K562 treated with DMSO at 1 percent for 4 hours (cell line): ENCODE results near the gene CC2D1A. TPM values are rescaled to one million over a fixed set of nuclear protein-coding genes. Genes with fewer than 3 reads are reported as not detected.

Experiments used
- total RNA-seq: library from RNA; unstranded; fragments of 300-600 nt; gene quantifications from 2 replicates; pipeline ENCODE4 v1.2.3, GENCODE V29; 2022; ENCODE audit not compliant: insufficient read depth

The CC2D1A gene
- total RNA-seq, result 26.0 and 35.1 TPM in 2 replicates

GRCh38 chr19:13905634-13906520, at the start of gene CC2D1A, which contains the start of gene BRME1:
CC2D1A (plus strand) TSS chr19:13906201; CDS start chr19:13906442, 241 bp downstream.
BRME1 (minus strand) TSS chr19:13906117; CDS start chr19:13904892, 1,225 bp downstream.

DNA sequence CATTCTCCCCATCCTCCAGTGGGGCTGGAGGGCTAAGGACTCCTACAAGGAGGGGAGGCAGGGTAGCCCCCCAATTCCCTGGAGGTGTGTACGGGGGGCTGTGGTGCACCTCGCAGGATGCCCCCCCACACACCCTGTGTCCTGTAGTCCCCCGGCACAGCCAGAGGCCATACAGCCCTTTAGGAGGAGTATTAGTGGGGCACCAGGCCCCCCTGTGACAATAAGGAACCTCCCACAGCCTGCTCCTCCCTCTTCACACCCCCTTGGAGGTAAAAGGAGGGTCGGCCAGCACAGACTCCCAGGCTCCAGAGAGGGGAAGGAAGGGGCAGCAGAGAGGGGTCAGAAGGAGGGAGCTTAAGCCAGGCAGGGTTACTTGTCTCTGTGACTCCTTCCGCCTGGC, 29.2 kb upstream of the CC2D1A start, which contains the start of gene NANOS3:
NANOS3 (plus strand) TSS at position 301 of the 400 bp plus-strand sequence. CDS start 115 bp downstream, outside the sequence.

DNA sequence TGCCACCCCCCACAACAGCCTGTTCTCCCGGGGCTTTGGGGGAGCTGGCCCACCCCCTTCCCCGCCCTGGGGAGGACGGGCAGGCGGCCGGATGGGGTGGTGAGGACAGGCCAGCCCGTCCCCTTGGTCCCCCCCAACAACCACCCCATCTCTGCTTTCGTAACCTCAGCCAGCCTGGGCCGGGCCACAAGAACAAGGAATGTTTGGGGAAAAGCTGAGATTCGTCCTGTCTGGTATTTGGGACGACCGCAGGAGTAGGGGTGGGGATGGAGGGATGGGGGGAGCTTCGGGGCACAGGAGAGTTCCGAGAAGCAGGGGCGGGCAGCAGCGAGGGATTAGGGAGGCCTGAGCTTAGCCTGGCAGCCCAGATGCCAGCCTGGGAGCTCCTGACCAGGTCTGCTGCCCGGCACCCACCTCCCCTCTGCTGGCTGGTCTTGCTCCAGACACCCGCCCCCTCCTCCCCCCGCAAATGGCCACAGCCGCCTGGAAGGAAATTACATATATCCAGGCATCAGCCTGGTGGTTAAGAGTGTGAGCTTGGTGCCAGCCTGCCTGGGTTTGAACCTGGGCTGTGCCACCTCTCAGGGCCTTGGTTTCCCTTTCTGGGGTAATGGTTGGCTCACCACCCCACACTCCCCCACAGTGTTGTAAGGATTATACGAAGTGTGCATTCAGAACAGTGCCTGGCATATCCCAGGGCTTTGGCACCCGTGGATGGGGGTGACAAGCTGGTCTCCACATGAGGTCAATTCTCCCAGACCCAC, 32.5 kb downstream of the CC2D1A start, which contains the start of gene PODNL1:
PODNL1 (minus strand) TSS at position 117 of the 764 bp plus-strand sequence. CDS start 236 bp downstream, outside the sequence.

GRCh38 chr19:13952154-13952930, 46.3 kb downstream of the CC2D1A start, which contains the start of gene DCAF15:
DCAF15 (plus strand) TSS chr19:13952509; CDS start chr19:13952513, 4 bp downstream.

Other genes starting within 250 kb of the CC2D1A start
- 24.1 and 34.3 TPM in 2 replicates for gene MRI1, start 141.7 kb upstream of the CC2D1A start, total RNA-seq
- 122 and 125 TPM in 2 replicates for gene C19orf53, start 131.7 kb upstream of the CC2D1A start, total RNA-seq
- 7.2 and 11.3 TPM in 2 replicates for gene ZSWIM4, start 110.8 kb upstream of the CC2D1A start, total RNA-seq
- not detected in 2 replicates for gene NANOS3, start 29.1 kb upstream of the CC2D1A start, total RNA-seq
- 6.6 and 9.7 TPM in 2 replicates for gene BRME1, start 84 bp upstream of the CC2D1A start, total RNA-seq
- 0.74 and 2.7 TPM in 2 replicates for gene PODNL1, start 32.2 kb downstream of the CC2D1A start, total RNA-seq
- gene DCAF15, start 46.3 kb downstream of the CC2D1A start, total RNA-seq, result 54.7 and 55.8 TPM in 2 replicates
- 7.1 and 24.9 TPM in 2 replicates for gene RFX1, start 100.1 kb downstream of the CC2D1A start, total RNA-seq
- not detected in 2 replicates for gene RLN3, start 121.9 kb downstream of the CC2D1A start, total RNA-seq
- 19.2 and 23.6 TPM in 2 replicates for gene IL27RA, start 125.6 kb downstream of the CC2D1A start, total RNA-seq
- gene PALM3, start 155.9 kb downstream of the CC2D1A start, total RNA-seq, result 6.3 and 11.4 TPM in 2 replicates
- gene MISP3, start 166.6 kb downstream of the CC2D1A start, total RNA-seq, result 4.5 and 5.4 TPM in 2 replicates
- not detected in 2 replicates for gene C19orf67, start 179.6 kb downstream of the CC2D1A start, total RNA-seq
- 38.6 and 45.3 TPM in 2 replicates for gene SAMD1, start 184.6 kb downstream of the CC2D1A start, total RNA-seq
- gene PRKACA, start 211.6 kb downstream of the CC2D1A start, total RNA-seq, result 76.7 and 78.9 TPM in 2 replicates
- gene ASF1B, start 230.4 kb downstream of the CC2D1A start, total RNA-seq, result 167 and 228 TPM in 2 replicates